GM18526 (cell line): ENCODE measurements around the gene THRAP3.

ENCODE experiments used
- POLR2A ChIP-seq: IDR thresholded peaks from 3 replicates; pipeline ENCODE4 v1.6.1; 2011; ENCODE audit not compliant: insufficient read length; ENCODE audit errors: extremely low read depth

THRAP3 gene

DNA sequence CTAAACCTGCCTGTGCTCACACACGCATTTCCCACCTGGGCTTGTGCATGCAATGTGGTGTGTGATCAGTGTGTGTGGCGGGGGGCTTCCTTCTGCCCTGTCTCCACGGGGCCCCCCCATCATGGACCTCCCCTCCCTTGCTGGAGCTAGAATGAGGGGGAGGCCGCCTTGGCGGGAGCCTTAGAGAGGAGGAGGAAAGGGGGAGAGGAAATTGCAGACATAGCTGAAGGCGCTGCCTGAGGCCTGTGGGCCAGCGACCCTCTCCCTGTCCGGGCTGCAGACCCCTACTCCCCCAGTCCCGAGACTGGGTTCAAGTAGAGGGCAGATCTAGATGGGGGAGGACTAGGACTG, 100.1 kb downstream of the THRAP3 start:
- TF ChIP-seq POLR2A = no peak

GRCh38 chr1:36326499-36326898, 102.3 kb downstream of the THRAP3 start:
- TF ChIP-seq POLR2A = no peak

DNA sequence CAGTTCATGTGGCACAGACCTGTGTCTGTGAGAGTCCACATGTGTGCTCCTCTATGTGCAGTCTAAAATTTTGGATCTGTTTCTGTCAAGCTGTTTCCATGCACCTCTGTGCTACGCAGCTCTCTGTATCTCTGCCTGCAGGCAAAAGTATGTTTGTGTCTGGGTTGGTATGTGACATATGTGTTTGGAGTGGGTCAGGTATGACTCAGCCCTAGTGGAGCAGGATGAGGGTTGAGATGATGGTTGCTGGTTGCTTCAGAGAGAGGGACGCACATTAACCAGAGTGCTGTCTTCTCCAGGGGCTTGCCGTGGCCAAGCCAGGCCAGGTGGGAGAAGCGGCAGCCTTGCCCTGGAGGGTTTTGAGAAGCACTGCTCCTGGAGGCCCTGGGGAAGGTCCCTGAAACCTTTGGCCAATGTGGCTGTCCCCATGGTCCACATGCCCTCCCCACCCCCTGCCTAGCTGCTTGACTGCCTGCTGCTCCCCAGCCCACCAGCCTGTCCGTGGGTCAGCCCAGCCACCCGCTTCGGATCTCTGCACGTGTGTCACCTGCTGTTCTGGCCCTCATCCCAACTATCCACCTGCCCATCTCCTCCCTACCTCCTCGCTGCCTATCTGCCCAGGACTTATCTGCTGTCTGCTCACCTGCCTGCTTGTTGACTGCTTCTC, 103.3 kb downstream of the THRAP3 start:
- TF ChIP-seq POLR2A = no peak

DNA sequence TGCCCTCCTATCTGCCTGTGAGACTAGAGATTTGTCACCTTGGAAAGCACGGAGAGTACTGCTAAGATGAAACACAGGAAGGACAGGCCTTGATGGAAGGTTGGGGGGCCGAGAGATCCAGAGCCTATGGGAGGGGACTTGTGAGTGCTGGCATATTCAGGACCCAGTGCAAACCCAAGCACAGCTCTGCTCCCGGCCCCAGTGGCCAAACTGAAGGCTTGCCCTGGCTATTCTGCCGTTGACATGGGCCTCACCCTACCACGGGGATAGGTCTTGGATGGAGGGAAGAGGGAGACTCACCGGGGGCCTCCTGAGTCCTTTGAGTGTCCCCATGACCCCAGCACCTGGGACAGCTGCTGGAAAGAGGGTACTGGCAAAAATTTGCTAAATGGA, 103.8 kb downstream of the THRAP3 start:
- TF ChIP-seq POLR2A = no peak

GRCh38 chr1:36328713-36329112, 104.5 kb downstream of the THRAP3 start:
- no peak for TF ChIP-seq POLR2A

DNA sequence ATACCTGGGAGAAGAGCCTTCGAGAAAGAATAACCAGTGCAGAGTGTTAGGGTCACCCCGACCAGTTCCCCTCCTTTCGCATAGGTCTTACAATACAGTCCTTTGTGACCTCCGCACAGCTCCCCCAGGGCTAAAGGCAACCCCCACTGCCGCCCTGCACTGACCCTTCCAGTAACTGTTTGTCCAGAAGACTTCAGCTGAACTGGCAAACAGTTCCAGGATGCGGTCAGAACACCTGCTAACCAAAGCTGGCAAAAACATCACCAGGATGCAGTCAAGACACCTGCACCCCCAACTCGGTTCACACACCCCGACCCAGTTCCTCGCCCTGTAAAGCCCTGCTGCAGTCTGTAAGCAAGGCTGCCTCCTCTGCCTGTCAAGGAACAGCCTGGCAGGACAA, 105.6 kb downstream of the THRAP3 start:
- TF ChIP-seq POLR2A = no peak

- no peak for TF ChIP-seq POLR2A
Observed at GRCh38 chr1:36330940-36331339, 106.7 kb downstream of the THRAP3 start.

DNA sequence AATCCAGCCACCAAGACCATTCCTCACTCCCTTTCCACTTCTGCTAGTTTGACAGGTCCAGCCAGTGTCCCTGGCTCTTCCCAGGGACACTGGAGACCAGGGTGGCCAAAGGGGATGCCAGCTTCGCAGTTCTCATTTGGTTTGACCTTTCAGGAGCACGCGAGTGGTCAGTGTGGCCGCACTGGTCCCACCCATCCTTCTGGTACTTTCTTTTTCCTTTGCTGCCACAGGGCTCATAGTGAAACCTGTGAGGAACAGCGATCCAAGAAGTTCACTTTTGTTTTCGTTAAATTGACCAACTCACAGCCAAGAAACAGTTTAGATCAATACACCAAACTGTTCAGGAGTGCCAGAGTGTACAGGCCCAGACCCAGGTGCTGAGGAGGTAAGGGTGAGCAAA, 113.6 kb downstream of the THRAP3 start:
- TF ChIP-seq POLR2A = no peak

- no peak for TF ChIP-seq POLR2A
Observed at GRCh38 chr1:36339215-36339614, 115.0 kb downstream of the THRAP3 start.

- no peak for TF ChIP-seq POLR2A
Observed at GRCh38 chr1:36339615-36340014, 115.4 kb downstream of the THRAP3 start.

GRCh38 chr1:36341626-36342320, 117.5 kb downstream of the THRAP3 start:
- TF ChIP-seq POLR2A = no peak

DNA sequence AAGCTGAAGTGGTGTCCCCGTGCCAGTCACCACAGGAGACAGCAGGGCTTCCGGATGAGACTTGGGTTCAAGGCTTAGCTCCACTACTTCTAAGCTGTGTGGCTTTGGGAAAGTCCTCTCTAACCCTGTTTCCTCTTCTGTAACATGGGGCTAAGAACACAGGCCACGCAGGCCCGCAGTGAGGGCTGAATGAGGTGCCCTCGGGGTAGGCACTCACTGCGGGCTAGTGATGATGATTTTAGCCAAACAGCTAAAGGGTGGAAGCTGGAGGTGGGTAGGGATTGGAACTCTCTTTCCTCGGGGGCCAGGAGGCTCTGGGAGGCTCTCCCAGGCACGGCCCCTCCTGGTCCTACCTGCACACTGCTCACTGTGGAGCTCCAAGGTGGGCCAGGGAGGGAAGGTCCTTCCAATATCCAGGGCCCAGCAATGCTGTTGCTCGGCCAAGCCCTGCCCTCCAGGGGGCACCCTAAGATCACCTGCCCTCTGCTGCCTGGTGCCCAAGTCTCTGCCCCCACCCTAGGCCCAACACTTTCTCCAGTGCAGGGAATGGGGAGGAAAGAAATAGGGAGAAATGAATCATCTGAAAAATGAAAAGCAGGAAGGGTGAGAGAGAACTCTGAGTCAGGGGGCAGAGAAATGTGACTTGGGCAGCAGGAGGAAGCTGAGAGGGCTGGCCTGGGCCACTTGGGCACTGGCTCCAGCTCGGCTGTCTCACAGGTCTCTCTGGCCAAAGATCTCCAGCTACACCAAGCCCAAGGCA, 118.4 kb downstream of the THRAP3 start:
- no peak for TF ChIP-seq POLR2A

DNA sequence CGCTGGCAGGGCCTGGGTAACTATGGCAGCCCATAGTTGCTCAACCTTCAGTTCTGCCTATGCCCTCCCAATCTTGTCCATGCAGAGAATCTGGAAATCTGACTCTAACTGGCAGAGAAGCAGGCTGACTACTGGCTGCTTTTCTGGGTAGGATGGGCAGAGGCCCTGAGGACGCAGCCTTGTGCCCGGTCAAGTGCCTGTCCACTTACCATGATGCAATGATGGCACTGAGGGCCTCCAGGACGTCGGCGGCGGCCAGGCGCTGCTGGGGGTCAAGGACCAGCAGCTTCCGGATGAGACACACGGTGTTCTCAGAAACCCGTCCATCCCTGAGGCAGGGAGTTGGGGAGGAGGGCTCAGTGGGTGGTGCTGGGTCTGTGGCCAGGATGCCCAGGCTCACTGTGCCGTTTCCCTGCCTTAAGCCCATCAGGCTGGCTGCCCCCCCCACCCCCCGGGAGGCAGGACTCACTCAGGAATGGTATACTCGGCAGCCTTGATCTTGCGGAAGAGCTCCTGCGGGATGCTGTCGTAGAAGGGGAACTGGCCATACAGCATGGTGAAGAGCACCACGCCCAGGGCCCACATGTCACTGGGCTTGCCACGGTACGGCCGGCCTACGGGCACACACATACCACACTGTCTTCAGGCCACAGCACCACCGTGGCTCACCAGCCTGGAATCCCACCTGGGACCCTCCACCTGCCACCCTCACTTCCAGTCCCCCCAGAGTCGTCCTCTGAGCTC, 119.6 kb downstream of the THRAP3 start:
- TF ChIP-seq POLR2A = no peak

DNA sequence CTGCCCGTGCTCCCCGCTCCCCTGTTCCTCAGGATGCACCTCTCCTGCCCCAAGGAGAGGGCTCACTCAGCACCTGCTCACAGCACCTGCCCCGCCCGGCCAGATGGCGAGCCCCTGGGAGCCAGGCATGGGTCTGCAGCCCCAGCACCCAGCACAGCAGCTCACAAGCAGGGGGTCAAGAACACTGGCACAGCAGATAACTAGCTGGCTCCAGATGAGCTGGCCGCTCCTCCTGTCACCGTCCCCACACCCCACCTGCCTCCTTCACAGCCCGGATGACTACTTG, 120.1 kb downstream of the THRAP3 start:
- no peak for TF ChIP-seq POLR2A

- TF ChIP-seq POLR2A = no peak
Observed at GRCh38 chr1:36345353-36345752, 121.1 kb downstream of the THRAP3 start.

DNA sequence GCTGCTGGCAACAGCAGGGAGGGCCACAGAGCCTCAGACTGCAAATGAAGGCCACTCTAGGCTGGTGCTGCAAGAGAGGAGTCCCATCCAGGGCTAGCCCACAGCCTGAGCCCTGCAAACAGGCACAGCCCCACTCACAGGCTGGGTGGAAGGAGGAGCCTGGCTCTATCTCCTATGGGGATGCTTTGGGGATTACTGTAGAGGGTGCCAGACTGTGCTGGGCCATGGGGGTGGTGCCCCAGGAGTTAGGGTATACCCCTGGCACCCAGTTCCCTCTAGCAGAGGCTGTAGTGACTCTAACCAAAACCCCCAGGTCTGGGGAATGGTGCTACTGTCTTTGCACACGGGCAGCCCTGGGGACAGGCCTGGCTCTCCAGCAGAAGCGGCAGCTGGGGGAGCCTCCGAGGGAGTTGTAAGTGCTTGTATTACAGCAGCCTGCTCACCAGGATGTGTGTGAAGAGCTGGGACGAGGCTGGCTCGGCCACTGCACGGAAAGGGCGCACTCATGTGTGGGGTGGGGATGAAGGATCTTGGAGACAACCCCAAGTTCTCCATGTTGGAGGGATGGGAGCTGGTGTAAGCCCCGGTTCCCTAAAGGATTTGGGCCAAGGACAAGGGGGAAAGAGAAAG, 122.6 kb downstream of the THRAP3 start:
- no peak for TF ChIP-seq POLR2A

DNA sequence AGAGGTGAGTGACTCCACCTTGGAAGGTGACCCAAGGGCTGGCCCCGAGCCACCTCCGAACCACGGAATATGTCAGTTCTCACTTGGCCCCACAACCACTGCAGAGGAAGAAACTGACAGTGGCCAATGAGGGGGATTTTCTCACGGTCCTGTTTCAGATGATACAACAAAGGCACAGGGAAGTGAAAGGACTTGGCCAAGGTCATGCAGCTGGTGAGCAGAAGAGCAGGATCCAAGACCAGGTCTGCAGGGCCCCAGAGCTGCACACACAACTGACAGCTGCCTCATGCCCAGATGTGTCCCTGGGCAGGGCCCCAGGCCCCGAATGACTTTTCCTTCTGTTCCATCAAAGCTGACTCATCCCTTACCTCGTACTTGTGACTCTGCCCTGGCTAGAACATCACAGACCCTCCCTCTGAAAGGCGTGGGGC, 125.0 kb downstream of the THRAP3 start:
- TF ChIP-seq POLR2A = peak; percentile 24
